ENCODE results near the gene KCTD2. TPM values are rescaled to one million over a fixed set of nuclear protein-coding genes. Genes with fewer than 3 reads are reported as not detected.
A peak's percentile ranks its signal among the peaks of the same experiment; 100 is the strongest.

KCTD2 gene
- total and polyA plus RNA-seq, 2 of the 13 experiments (the other 11 are each of a cell fraction or from before 2014, with no cell fraction given) = 28.3 to 32.6 TPM

GRCh38 chr17:75086496-75087181 is 39.6 kb downstream of the KCTD2 start (continued):
- no peak; the same call in 1 of the 2 replicates for TF ChIP-seq ZNF800 (CRISPR knock-in tag; IDR thresholded peaks at IDR 0.05)
- TF ChIP-seq PAWR (CRISPR knock-in tag; IDR thresholded peaks at IDR 0.05; ENCODE audit: borderline replicate concordance) = 0 out of 2 replicates have a peak, but pooled peaks have one; percentile 67
- peak; percentile 56; the same call in 1 of the 2 replicates for TF ChIP-seq UBTF (CRISPR knock-in tag; IDR thresholded peaks at IDR 0.05)
- TF ChIP-seq ZNF547 (CRISPR knock-in tag; IDR thresholded peaks at IDR 0.05) = peak; percentile 85
- TF ChIP-seq CENPBD1 (CRISPR knock-in tag; IDR thresholded peaks at IDR 0.05; ENCODE audit: borderline replicate concordance, low read depth) = no peak
- TF ChIP-seq ZMYM3 (CRISPR knock-in tag; IDR thresholded peaks at IDR 0.05) = peak; percentile 66
- TF ChIP-seq ATF1 (CRISPR knock-in tag; IDR thresholded peaks at IDR 0.05) = no peak
- no peak for TF ChIP-seq TCF12 (IDR thresholded peaks at IDR 0.05)
- no peak for TF ChIP-seq TCF12 (CRISPR knock-in tag; IDR thresholded peaks at IDR 0.05)
- TF ChIP-seq NFATC3 (CRISPR knock-in tag; IDR thresholded peaks at IDR 0.05) = no peak; the same call in 1 of the 2 replicates
- no peak; the same call in 1 of the 2 replicates for TF ChIP-seq ZNF614 (CRISPR knock-in tag; IDR thresholded peaks at IDR 0.05; ENCODE audit: borderline replicate concordance)
- TF ChIP-seq DR1 (CRISPR knock-in tag; IDR thresholded peaks at IDR 0.05) = no peak
- no peak for TF ChIP-seq ZBTB40 (IDR thresholded peaks at IDR 0.05)
- 0 out of 2 replicates have a peak, but pooled peaks have one; percentile 44 for TF ChIP-seq ZBTB40 (CRISPR knock-in tag; IDR thresholded peaks at IDR 0.05)
- peak; percentile 40; the same call in 1 of the 2 replicates for TF ChIP-seq GABPB1 (CRISPR knock-in tag; IDR thresholded peaks at IDR 0.05)

Measured in HepG2 (cell line).